Right lobe of liver (tissue), 6 donors: ENCODE data around the gene UHRF2. TPM values are rescaled to one million over a fixed set of nuclear protein-coding genes. Genes with fewer than 3 reads are reported as not detected.
"Not testable (repeated sequence)": the region's sequence is repeated elsewhere in the genome, so short reads cannot be mapped to it uniquely, and the experiment has no call there.

Source experiments
- ATAC-seq, 4 donors: fragments of 200-7000 bp; cut with Tn5 transposase; one replicate each; pipeline ENCODE4 v1.9.1; 2020; ENCODE audit warnings: mild to moderate bottlenecking in 4 of 4, moderate library complexity in 4 of 4
- DNase-seq, 3 donors: peaks; one replicate each; pipeline ENCODE4 v3.0.0-alpha.2; 2020
- H3K27ac ChIP-seq, 3 donors: fragments of 200-600 bp; one replicate each; pipeline ENCODE4 v1.8.0; 2022
- H3K27me3 ChIP-seq, 2 donors: fragments of 200-600 bp; one replicate each; pipeline ENCODE4 v1.8.0; 2022
- H3K36me3 ChIP-seq, 4 donors: fragments of 200-600 bp; sonication (generic) in 1 of 4; one replicate each; pipeline versions ENCODE4 v1.5.1 to v1.8.0; 2017 to 2022; ENCODE audit warnings: control low read depth in 1 of 4
- H3K4me1 ChIP-seq, 4 donors: fragments of 200-600 bp; sonication (generic) in 1 of 4; one replicate each; pipeline versions ENCODE4 v1.5.1 to v1.8.0; 2017 to 2022; ENCODE audit warnings: control low read depth in 1 of 4
- H3K4me3 ChIP-seq, 3 donors: fragments of 200-600 bp; one replicate each; pipeline ENCODE4 v1.8.0; 2022
- H3K9me3 ChIP-seq, 4 donors: fragments of 200-600 bp; sonication (generic) in 1 of 4; one replicate each; pipeline versions ENCODE4 v1.5.1 to v1.8.0; 2017 to 2022; ENCODE audit warnings: control low read depth in 1 of 4
- CTCF ChIP-seq, 4 donors: fragments of 200-600 bp in 3 of 4; fragments of 450-650 bp in 1 of 4; IDR thresholded peaks; one replicate each; pipeline versions ENCODE4 v1.5.1 to v1.8.0; 2016 to 2022; ENCODE audit warnings: antibody characterized with exemption in 4 of 4, mild to moderate bottlenecking in 2 of 4
- POLR2A ChIP-seq: fragments of 450-650 bp; IDR thresholded peaks from one replicate; pipeline ENCODE4 v1.6.1; 2017; ENCODE audit warnings: antibody characterized with exemption, mild to moderate bottlenecking
- WGBS: methylation state at CpG from one replicate; pipeline ENCODE4 v1.1.6; 2018; ENCODE audit warnings: low coverage, low lambda C conversion rate; ENCODE audit not compliant: insufficient coverage; ENCODE audit errors: missing lambda C conversion rate; 5-methylcytosine and 5-hydroxymethylcytosine counted together
- intact Hi-C, 2 donors: fragments of 100-400 bp; cut with DNase I; formaldehyde crosslinking; loops; one replicate each; pipeline versions ENCODE4 v1.11.2 to v1.14.1; 2022
- total RNA-seq, 6 experiments: library from RNA; depleted of rRNA in 2 of 6; stranded (reverse); fragments of >200 nt in 2 of 6; fragmentation: NEBNext Ultra II Directional in 3 of 6; extraction: Animal tissue kit (Norgen Biotek cat#: 25700) in 3 of 6; gene quantifications; one replicate each; pipeline versions ENCODE4 v1.1.0 to v1.2.4, GENCODE V29; 2016 to 2023
- donor health status: DM: no; HTN: yes; CAD: no.
- donor health status: DM: no; HTN: no; CAD: no.
- donor health status: DM: no; HTN: no; CAD: no.
- donor health status: DM: no; HTN: yes; CAD: no.
- donor health status: DM: no; HTN: yes; CAD: no.

Gene UHRF2
- total RNA-seq, 6 experiments from 2014 or later: 12.6 to 18.8 (median 17.1) TPM

GRCh38 chr9:6443661-6444060, 30.7 kb downstream of the UHRF2 start:
- Histone ChIP-seq H3K27me3 (no peaks in the 10 kb centered on the region), H3K36me3 (no peaks in the 10 kb centered on the region), H3K27ac (no peak overlapping the region), H3K9me3 (no peaks in the 10 kb centered on the region), H3K4me3 (no peak overlapping the region), H3K4me1 (no peaks in the 10 kb centered on the region)
- 33% methylated on average over 1 of the region's 1 CpG for WGBS
- intact Hi-C loops: no loop called here
- TF ChIP-seq POLR2A (no peak), CTCF (IDR thresholded peaks at IDR 0.05) (no peak)
- ATAC-seq (no peak), DNase-seq (no peak)

DNA sequence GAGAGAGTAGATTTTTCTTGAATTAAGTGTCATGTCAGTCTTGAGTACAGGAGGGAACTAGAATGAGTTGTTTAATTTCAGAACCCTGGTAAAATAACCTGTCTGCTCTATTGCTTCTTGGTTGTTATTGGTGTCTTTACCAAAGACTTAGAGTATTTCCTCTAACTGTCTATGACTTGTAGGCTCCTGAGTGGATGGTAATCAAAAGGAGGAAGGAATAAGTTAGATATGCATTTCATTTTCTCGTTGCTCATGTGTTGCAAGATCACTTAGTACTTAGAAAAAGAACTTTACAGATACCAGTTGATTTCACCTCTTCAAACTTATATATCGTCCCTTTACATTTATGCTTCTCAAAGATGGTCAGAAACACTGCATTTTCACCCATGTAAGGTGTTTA, 31.1 kb downstream of the UHRF2 start:
- intact Hi-C loops: no loop called here
- DNase-seq (no peak), ATAC-seq (no peak)
- H3K27me3 ChIP-seq: no peaks in the 10 kb centered on the region
- H3K36me3 ChIP-seq: no peaks in the 10 kb centered on the region
- H3K4me3 ChIP-seq: no peak overlapping the region
- no peaks in the 10 kb centered on the region for H3K9me3 ChIP-seq
- no peaks in the 10 kb centered on the region for H3K4me1 ChIP-seq
- no peak for TF ChIP-seq POLR2A
- TF ChIP-seq CTCF (IDR thresholded peaks at IDR 0.05): no peak
- no peak overlapping the region for H3K27ac ChIP-seq
- 48% methylated on average over 2 of the region's 2 CpGs for WGBS

- no peak overlapping the region for H3K27ac ChIP-seq
- intact Hi-C loops: no loop called here
- no peaks in the 10 kb centered on the region for H3K36me3 ChIP-seq
- DNase-seq: no peak
- 90% methylated on average over 1 of the region's 1 CpG for WGBS
- no peak overlapping the region for H3K4me3 ChIP-seq
- TF ChIP-seq POLR2A (no peak), CTCF (IDR thresholded peaks at IDR 0.05) (no peak)
- no peaks in the 10 kb centered on the region for H3K4me1 ChIP-seq
- no peaks in the 10 kb centered on the region for H3K9me3 ChIP-seq
- peak in 1 of 4 donors; percentile 11 for ATAC-seq
- H3K27me3 ChIP-seq: no peaks in the 10 kb centered on the region
These were observed 36.1 kb downstream of the UHRF2 start for GRCh38 chr9:6449086-6449485.

DNA sequence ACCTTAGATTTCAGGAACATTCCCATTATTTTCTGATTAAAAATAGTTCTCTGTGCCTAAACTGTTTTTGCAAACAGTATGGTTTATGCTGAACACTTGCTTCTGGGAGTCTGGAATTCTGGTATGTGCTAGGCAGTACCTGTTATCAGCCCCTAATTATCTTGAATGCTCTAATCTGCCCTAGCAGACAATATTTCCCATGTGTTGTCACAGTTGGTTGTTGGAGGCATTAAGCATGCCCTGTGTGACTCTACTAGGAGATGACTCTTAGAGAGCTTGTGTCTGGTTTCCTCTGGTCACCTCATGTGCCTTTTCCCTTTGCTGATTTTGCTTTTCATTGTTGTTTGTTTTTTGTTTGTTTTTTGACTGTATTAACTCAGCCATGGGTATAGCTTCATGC, 36.6 kb downstream of the UHRF2 start:
- Histone ChIP-seq H3K9me3 (no peaks in the 10 kb centered on the region), H3K27ac (no peak overlapping the region), H3K36me3 (no peaks in the 10 kb centered on the region), H3K27me3 (no peaks in the 10 kb centered on the region), H3K4me3 (no peak overlapping the region), H3K4me1 (no peaks in the 10 kb centered on the region)
- peak in 1 of 4 donors; percentile 31 for ATAC-seq
- no peak for DNase-seq
- intact Hi-C loops: no loop called here
- no peak for TF ChIP-seq POLR2A

DNA sequence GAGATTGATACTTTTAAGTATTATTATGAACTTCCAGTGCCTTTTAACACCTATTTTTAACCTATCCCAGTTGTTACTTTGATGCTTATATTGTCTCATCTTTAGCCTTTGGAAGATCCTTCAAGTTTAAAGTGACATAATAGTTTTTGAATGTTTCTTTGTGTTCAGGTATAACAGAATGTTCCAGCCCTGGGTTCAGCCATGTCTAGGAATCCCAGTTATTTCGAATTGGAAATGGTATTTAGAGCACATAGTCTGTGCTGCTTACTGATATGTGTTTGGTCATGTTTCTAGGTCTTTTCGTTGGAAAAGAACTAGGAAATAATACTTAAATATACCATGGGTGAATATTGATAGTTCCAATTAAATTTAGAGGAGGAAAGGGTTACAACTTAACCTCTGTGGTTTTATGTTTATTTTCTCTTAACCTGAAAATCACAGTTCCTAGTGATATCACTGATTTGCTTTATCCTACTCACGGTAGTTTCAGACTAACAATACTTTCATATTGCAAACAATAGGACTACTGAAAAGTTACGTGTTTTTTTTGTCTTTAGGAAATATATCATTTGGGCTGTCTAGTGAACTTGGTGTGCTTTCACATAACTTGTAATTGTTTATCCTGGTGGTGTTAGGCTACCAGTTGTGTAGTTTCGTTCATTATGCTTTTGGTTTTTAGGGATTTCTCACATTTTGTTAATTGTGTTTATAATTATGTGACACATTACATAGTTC, 37.8 kb downstream of the UHRF2 start:
- Histone ChIP-seq H3K4me1 (no peaks in the 10 kb centered on the region), H3K4me3 (no peak overlapping the region), H3K36me3 (no peaks in the 10 kb centered on the region), H3K27ac (no peak overlapping the region), H3K27me3 (no peaks in the 10 kb centered on the region), H3K9me3 (no peaks in the 10 kb centered on the region)
- TF ChIP-seq CTCF (IDR thresholded peaks at IDR 0.05): no peak
- no peak for TF ChIP-seq POLR2A
- intact Hi-C loops: no loop called here
- no peak for ATAC-seq
- DNase-seq: no peak
- WGBS: 76% methylated on average over 5 of the region's 5 CpGs

GRCh38 chr9:6455292-6455691, 42.3 kb downstream of the UHRF2 start:
- DNase-seq, intact Hi-C loops, H3K4me3 ChIP-seq, H3K4me1 ChIP-seq, H3K36me3 ChIP-seq, H3K27ac ChIP-seq, ATAC-seq, H3K27me3 ChIP-seq, H3K9me3 ChIP-seq: not testable (repeated sequence)
- 96% methylated on average over 4 of the region's 4 CpGs for WGBS

DNA sequence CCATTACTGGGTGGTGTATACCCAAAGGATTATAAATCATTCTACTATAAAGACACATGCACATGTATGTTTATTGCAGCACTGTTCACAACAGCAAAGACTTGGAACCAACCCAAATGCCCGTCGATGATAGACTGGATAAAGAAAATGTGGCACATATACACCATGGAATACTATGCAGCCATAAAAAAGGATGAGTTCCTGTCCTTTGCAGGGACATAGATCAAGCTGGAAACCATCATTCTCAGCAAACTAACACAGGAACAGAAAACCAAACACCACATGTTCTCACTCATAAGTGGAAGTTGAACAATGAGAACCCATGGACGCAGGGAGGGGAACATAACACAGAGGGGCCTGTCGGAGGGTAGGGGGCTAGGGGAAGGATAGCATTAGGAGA, 45.7 kb downstream of the UHRF2 start:
- H3K4me1 ChIP-seq, intact Hi-C loops, H3K27me3 ChIP-seq, ATAC-seq, H3K4me3 ChIP-seq, H3K36me3 ChIP-seq, H3K9me3 ChIP-seq, H3K27ac ChIP-seq, DNase-seq: not testable (repeated sequence)
- WGBS: 91% methylated on average over 4 of the region's 4 CpGs
